Stimulated activated CD4-positive, alpha-beta T cell treated with anti-CD3 and anti-CD28 coated beads, Interleukin-15, amount 100 ng/mL, for 48 hours (primary cell): ENCODE data around the gene ZNF423.

Source experiments
- DNase-seq, 2 donors: peaks; one replicate each; pipeline ENCODE4 v3.0.0-alpha.2; 2020; ENCODE audit warnings: low read depth in 2 of 2

Gene ZNF423

DNA sequence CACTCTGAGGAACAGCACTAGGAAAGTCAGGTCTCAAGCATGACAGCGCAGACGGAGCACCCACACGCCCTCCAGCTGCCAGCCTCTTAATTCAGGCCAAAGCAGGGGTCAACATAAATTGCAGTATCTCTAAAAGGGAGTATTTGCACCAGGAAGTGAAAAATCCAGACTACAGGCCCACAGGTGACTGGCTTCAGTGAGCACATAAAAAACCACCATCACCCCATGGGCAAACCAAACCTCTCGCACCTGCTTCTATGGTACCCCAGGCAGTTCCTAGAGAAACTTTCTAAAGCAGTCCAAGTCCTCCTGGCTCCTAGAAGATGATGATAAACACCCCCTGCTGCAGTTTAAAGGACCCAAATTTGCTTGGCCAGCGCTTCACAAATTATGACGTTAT is 129.8 kb downstream of the ZNF423 start:
- DNase-seq, result no peak

DNA sequence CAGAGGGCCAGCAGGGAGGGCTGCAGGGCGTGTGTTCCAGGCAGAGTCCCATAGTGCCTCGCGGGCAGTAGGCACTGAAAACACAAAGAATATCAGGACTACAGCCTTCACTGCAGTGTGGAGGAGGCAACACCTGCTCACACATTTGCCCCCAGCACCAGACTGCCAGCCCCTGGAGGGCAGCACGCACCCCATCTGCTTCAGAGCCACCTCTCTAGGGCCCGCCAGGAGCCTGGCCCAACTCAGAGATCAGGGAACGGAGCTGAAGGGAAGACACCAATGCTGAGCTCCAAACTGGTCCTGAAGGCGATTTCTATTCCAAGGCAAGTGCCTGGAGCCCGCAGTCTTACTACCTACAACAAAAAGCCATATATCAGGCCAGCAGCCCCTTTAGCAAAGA is 130.3 kb downstream of the ZNF423 start:
- no peak for DNase-seq

- DNase-seq, result no peak
Measured at GRCh38 chr16:49724774-49725173, 131.1 kb downstream of the ZNF423 start.

DNA sequence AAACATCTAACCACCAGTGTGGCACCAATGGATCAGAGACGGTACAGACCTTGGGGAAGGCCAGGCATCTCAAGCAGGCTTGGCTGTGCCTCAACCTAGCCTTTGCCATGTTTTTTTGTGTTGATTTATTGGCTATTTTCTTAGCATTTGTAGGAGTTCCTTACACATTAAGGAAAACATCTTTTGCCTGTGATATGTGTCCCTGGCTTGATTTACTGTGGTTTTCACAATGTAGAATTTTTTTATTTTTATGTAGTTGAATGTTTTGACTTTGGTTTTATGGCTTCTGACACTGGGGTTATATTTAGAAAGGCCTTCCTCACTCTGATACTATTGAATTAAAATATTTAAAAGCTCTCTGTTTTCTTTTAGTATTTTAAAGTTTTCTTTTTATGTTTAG is 132.6 kb downstream of the ZNF423 start:
- DNase-seq, result no peak

GRCh38 chr16:49720225-49720624 is 135.7 kb downstream of the ZNF423 start:
- DNase-seq, result no peak

DNA sequence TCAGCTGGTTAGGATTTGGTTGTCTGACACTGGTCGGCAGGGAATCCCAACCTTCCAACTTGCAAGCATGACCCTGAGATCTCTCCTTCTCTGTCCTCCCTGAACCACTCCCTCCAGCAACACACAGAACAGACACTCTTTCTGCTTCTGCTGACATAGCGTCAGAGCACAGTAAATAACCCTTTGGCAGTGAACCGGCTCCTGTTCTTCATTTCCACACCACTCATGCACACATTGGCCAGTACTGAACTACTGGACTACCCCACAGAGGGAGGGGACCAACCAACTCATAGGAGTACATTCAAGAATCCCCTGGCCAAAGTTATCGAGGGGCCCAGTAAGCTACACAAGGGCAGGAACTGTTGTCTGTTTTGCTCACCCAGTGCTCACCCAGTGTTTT is 138.2 kb downstream of the ZNF423 start:
- no peak for DNase-seq

- no peak for DNase-seq
Measured at GRCh38 chr16:49716339-49716934, 139.5 kb downstream of the ZNF423 start.

DNA sequence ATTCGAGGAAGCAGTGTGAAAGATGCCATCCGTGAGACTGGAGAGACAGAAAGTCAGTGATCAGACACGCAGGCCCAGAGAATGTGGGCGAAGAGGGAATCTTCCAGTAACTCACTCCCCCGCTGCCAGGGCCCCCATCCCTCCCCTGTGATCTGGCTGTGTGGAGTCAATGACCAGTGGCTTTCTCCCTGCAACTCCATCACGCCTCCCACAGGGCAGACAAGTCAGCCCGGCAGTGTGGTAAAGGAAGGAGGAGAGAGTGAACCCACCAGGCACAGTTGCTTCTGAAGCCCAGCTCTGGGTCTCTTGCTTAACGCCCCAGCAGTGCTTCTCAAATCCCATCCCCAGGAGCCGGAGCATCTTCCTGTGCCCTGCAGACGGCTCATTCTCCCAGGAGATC is 142.1 kb downstream of the ZNF423 start:
- no peak for DNase-seq

- DNase-seq, result no peak
Measured at GRCh38 chr16:49712542-49712941, 143.4 kb downstream of the ZNF423 start.

- no peak for DNase-seq
Measured at GRCh38 chr16:49712106-49712505, 143.8 kb downstream of the ZNF423 start.

- DNase-seq, result no peak
Measured at GRCh38 chr16:49709057-49709456, 146.9 kb downstream of the ZNF423 start.

DNA sequence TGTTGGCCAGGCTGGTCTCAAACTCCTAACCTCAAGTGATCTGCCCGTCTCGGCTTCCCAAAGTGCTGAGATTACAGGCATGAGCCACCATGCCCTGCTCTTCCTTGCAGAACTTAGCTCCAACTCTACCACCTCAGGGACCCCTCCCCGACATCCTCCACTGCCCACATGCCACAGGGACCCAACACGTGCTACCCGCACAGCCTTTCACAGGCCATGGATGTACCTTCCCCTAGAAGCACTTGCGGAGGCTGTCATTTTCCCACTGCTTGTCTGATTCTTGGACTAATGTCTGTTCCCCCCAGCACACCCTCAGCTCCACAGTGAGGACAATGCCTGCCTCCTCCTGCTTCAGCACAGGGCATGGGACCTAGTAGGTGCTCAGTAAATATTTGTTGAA is 147.4 kb downstream of the ZNF423 start:
- DNase-seq, result no peak

GRCh38 chr16:49706620-49707355 is 149.1 kb downstream of the ZNF423 start:
- no peak for DNase-seq

DNA sequence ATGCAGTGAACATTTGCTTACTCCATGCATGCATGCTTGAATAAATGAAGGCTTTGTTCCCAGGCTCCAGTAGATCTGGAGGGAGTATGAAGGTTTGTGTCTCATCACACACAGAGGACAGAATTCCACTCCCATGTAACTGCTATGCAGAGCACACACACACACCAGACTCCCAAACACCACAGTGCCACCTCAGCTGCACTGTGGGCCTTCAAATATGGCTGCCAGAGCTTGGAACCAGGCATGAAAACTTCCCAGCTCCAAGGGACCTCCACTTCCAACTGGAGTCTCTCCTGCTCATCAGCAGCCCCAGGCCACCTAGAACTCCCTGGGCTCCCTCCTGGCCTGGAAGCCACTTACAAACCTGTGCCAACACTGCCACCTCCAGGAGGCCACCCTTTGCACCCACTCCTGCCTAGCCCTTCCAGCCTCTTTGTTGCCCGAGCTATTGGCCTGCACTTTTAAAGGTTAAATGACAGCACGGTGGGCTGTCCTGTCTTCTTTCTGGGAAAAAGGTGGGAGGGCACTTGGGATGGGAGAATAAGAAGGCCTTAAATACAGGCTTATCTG is 151.2 kb downstream of the ZNF423 start:
- no peak for DNase-seq

DNA sequence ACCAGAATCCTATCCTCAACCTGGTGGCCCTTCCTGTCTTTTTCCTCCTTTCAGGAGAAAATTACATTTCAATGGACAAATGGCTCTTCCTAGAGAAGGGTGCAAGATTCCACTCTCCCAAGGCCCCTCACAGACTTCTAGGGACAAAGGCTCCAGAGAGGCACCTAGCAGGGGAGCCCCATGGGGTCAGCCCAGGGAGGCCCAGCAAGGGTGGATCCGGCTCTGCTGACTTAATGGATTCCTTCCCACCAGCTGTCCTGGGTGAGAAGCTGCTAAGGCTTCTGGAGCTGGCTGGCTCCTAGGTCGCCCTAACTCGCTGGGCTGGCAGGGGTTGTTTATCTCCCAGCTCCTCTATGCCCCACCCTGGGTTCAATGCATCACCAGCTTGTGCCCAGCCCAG is 152.4 kb downstream of the ZNF423 start:
- DNase-seq, result no peak

DNA sequence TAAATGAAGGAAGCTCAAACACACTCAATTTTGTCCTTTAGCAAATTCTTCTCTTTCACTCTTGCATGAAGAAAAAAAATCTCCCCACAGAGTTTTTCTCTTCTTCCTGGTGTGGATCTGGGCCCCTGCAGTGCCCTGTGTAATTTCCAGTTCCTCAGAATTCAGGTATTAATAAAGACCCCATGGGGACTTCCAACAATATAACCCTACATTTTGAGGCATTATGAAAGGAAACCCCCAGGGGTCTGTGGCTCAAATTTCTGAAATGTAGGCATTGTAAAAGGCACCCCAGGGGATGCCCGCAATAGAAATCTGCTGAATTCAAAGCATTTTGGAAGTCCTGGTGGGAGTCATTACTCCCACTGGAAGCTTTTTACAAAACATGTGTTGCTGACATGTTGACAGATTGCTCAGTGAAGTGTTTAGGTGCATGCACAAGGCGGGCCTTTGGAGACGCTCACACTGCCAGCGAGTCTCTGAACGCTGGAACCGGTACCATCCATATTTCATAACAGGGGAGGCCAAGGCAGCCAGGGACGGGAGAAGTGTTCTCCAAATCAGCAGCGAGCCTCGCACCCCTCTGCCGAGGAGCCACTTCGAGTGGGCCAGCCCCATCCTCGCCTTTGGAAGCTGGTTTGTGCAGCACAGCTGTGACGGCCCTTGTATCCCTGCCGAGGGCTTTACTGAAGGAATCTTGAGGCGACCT is 154.0 kb downstream of the ZNF423 start:
- no peak for DNase-seq

DNA sequence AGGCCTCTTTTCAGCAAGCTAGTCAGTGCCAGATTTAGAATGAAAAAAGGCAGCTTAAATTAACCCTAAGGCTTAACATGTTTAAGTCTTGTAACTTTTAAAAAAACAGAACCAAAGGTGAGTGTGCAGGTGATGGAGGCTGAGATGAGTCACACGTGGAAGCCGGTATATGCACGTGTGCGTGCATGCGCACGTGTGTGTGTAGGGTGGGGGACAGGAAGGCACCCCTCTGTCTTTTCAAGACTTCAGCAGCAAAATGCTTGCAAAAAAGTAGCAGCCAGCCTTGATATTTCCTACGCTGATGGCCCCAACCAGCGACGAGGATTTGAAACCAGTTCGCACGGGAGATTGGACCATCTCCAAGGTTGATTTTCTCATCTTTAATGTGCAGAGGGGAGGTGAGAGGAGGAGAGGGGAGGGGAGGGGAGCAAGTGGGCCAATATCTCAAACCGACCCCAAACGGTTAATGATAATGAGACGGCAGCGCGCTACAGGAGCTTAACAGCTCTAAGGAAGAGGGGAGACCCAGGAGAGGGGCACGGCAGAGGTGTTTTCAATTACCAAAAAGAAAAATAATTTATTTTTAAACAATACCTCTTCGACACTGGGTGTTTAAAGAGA is 154.7 kb downstream of the ZNF423 start:
- no peak for DNase-seq

DNA sequence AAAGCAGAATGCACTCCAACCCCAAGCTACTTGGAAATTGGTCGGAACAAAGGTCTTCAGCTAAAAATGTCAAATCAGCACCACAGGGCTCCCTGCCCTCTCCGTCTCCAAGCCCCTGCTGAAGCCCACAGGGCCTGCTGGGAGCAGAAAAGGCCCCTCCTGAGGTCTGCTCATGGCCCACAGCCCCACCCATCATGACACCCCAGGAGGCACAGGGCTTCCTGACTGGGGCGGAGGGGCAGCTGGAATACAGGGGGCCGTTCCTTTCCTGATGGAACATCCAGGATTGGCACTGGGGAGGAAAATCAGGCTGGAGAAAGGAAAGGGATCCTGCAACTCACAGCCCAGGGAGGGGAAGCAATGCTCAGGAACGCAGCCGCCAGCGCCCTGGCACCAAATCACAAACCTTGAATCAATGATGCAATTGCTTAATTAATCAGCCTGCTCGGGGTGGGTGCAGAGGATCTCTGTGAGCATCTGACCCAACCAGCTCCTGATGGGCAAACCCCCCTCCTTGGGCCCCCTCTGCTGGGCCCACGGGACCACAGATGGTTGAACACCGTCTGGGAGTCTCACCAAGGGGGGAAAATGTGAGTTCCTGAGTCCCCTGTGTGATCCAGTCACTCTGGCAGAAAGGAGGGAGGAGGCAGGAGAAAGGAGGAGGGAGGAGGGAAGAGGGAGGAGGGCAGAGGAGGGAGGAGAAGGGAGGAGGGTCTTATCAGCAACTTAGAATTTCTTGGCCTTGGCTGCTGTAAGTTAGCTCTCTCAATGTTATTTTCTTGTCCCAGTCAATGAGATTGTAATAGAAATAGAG is 155.5 kb downstream of the ZNF423 start:
- no peak for DNase-seq

DNA sequence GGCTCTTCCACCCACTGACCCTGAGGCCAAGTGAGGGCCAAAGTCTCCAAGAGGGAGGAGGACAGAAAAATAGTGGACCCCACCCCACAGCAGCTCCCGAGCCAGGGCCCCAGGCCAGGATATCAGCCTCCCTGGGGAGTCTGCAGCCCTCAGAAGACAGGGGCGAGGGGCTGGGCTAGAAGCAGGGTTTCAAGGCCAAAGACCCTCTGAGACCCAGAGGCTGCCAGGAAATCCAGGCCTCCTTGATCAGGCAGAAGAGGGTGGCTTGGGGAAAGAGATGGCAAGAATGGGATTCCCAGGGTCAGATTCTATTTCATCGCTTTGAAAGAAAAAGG is 156.1 kb downstream of the ZNF423 start:
- DNase-seq, result no peak

DNA sequence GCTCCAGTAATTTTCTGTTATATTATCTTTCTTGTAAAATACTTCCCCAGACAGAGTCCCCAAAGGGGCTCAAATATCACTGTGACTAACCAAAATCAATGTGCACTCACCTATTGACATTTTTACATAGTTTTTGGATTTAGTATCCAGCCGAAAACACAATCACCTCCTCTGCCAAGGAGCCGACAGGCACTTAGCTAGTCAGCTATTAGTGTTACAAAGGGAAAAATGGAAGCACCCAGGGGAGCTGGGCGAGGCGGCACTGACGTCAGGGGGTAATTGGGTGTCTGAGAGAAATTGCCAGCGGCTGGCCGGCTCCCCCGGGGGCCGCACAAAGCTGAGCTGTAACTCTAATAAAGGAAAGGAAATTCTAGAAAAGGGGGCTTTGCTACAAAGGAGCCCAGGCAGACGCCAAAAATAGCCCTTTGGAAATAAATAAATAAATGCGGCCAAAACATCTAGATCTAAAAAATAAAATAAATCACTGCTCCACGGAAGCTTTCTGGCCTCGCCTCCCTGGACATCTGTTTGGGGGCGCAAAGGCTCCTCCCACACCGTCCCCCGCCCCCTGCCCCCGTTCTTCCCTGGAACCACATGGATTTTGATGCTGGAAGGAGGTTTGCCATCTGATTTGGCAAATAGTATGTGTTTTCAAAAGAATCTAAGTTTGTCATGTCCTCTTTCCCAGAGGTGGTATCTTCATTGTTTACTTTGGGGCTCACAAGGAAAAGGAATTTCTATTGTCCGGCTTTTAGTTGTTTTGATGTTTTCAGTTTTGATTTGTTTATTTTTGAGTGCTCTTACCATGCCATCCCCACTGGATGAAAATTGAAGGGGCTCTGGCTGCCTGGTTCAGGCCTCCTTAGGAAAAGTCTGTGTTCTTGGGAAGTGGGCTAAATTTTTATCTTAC is 156.7 kb downstream of the ZNF423 start:
- DNase-seq, result no peak

DNA sequence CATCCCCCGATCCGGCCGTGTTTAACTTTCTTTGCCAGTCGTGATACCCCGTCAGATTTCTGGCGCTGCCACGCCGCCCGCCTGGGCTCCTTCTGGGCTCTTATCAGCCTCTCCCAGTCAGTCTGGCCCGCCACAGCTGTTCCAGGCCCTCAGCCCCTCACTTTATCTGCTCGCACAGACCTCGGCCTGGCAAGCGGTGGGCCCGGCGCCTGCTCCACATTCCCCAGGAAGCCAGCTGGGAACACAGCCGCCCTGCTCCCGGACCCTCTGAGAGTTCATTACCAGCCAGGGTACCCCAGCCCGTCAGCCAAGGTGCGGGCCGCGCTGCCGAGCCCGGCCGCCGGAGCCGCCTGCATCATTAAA is 157.5 kb downstream of the ZNF423 start:
- DNase-seq, result no peak
